ENCODE measurements around the gene INS.

The INS gene

DNA sequence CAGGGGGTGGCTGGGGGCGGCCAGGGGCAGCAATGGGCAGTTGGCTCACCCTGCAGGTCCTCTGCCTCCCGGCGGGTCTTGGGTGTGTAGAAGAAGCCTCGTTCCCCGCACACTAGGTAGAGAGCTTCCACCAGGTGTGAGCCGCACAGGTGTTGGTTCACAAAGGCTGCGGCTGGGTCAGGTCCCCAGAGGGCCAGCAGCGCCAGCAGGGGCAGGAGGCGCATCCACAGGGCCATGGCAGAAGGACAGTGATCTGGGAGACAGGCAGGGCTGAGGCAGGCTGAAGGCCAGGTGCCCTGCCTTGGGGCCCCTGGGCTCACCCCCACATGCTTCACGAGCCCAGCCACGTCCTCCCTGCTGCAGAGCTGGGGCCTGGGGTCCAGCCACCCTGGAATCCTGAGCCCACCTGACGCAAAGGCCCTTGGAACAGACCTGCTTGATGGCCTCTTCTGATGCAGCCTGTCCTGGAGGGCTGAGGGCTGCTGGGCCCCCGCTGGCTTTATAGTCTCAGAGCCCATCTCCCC lies at the start of gene INS:
INS (minus strand) TSS at position 474 of the 524 bp plus-strand sequence; CDS start at position 236, 238 bp downstream.
- peaks cover 1% of the 10 kb centered on the region for H3K27me3 ChIP-seq (replicated peaks)
- in situ Hi-C loops (cut with HindIII; ENCODE audit: low pct_ligation_motif_present, low sequenced_read_pairs): no loop called here
- no peak within 1 kb of the TSS for H3K27ac ChIP-seq
- no peak within 1 kb of the TSS for H3K4me3 ChIP-seq (ENCODE audit: low read depth, low read length)
- no peak for DNase-seq
- no peaks in the 10 kb centered on the region for H3K36me3 ChIP-seq (replicated peaks)
- TF ChIP-seq CTCF (IDR thresholded peaks at IDR 0.05; ENCODE audit: low read depth, low read length, missing control alignments): no peak

DNA sequence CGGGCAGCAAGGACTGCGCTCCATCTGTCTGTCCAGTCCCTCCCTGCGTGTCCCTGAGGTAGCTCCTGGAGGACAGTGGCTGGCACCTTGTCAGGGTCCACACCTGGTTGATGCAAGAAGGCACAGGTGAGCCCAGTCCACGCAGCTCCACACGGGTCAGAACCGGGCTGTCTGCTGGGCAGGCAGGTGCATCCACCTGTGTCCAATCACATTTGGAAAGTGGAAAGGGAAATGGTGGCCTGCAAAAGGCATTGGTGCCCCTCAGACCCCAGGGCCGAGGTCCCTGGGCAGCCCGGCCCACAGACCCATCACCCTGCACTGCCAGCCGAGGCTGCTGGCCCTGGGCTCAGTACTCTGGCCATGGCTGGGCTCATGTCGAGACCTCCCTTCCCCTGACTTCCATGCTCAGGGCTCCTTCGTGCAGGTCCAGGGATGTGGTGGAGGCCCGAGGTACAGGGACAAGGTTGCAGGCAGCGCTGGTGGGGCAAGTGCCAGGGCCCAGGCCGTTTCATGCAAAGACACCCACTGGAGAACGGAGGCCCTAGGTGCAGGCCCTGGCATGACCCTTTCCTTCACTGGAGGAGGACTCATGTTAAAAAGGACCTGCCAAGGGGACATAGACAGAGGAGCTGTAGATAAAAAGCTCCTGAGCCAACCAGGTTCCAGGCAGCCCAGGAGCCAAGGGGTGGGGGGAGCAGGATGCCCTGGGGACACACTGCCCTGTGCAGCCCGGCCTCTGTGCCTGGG lies 49.5 kb upstream of the INS start:
- in situ Hi-C loops (cut with HindIII; ENCODE audit: low pct_ligation_motif_present, low sequenced_read_pairs): no loop called here
- no peak for DNase-seq
- no peak for TF ChIP-seq CTCF (IDR thresholded peaks at IDR 0.05; ENCODE audit: low read depth, low read length, missing control alignments)
- Histone ChIP-seq H3K4me3 (ENCODE audit: low read depth, low read length) (no peak overlapping the region), H3K27ac (no peak overlapping the region), H3K36me3 (replicated peaks) (no peaks in the 10 kb centered on the region), H3K27me3 (replicated peaks) (peaks cover 11% of the 10 kb centered on the region)

GRCh38 chr11:2209900-2210321 lies 48.9 kb upstream of the INS start:
- in situ Hi-C loops (cut with HindIII; ENCODE audit: low pct_ligation_motif_present, low sequenced_read_pairs): no loop called here
- Histone ChIP-seq H3K4me3 (ENCODE audit: low read depth, low read length) (no peak overlapping the region), H3K27ac (no peak overlapping the region), H3K36me3 (replicated peaks) (no peaks in the 10 kb centered on the region), H3K27me3 (replicated peaks) (peaks cover 11% of the 10 kb centered on the region)
- TF ChIP-seq CTCF (IDR thresholded peaks at IDR 0.05; ENCODE audit: low read depth, low read length, missing control alignments): no peak
- no peak for DNase-seq

DNA sequence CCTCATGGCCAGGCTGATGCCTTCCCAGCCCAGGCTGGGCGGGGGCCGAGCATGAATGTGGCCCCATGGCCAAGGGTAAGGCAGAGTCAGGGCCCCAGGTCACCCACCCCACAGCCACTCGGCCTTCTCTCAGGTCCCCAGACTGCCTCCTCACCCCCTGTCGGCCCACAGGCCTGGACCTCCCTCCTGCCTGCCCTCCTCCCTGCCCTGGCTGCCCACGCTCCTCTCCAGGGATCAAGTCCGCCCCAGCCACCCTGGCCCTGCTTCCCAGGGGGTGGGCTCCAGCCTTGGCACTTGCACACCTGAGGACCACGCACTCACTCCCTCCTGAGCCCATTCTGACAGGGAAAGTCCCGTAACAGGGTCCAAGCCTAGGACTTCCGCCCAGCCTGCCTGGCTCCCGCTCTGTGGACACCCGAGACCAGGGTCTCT lies 48.4 kb upstream of the INS start:
- no peak for TF ChIP-seq CTCF (IDR thresholded peaks at IDR 0.05; ENCODE audit: low read depth, low read length, missing control alignments)
- H3K27me3 ChIP-seq (replicated peaks): peaks cover 11% of the 10 kb centered on the region
- no peaks in the 10 kb centered on the region for H3K36me3 ChIP-seq (replicated peaks)
- in situ Hi-C loops (cut with HindIII; ENCODE audit: low pct_ligation_motif_present, low sequenced_read_pairs): no loop called here
- no peak overlapping the region for H3K27ac ChIP-seq
- H3K4me3 ChIP-seq (ENCODE audit: low read depth, low read length): no peak overlapping the region
- DNase-seq: no peak

DNA sequence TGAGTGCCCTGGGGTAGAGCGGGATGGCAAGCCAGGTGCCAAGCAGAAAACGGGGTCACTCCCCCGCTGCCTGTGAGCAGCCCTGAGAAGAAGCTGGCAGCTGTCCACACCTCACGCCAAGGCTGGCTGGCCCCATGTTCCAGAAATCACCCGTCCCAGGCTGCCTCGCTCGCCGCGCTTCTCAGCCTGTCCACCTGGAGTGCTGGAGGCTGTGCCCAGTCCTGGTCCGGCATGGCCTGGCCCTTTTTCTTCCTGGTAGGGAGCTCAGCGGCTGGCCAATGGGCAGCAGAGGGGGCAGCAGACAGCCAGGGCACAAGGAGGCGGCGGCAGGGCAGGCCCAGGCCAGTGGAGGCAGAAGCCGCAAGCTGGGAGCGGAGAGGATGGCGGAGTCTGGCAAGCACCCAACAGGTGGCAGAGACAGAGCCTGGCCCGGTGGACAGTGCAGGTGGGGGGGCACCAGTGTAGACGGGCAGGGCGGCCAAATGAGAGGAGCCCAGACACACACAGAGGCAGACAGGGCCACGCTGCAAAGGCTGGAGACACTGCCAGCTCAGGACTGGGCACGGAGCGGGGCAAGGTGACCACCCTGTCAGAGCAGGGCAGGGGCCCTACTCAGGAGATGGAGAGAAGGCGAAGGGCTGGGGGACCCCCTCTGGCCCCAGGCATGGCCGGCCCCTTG lies 47.8 kb upstream of the INS start:
- Histone ChIP-seq H3K36me3 (replicated peaks) (no peaks in the 10 kb centered on the region), H3K4me3 (ENCODE audit: low read depth, low read length) (no peak overlapping the region), H3K27me3 (replicated peaks) (peaks cover 8% of the 10 kb centered on the region), H3K27ac (no peak overlapping the region)
- peak; percentile 14 for TF ChIP-seq CTCF (IDR thresholded peaks at IDR 0.05; ENCODE audit: low read depth, low read length, missing control alignments)
- DNase-seq: no peak
- in situ Hi-C loops (cut with HindIII; ENCODE audit: low pct_ligation_motif_present, low sequenced_read_pairs): no loop called here

Measured in brain microvascular endothelial cell (primary cell).